HEK293 (cell line): ENCODE measurements around the gene MVK.

ENCODE experiments used
- BCL11A ChIP-seq: fragments of 450-650 bp; formaldehyde crosslinking; IDR thresholded peaks from 2 replicates; pipeline ENCODE4 v1.5.1; 2016; ENCODE audit warnings: low read depth, missing biosample characterization, missing genetic modification characterization
- PBX3 ChIP-seq: sonication (generic); formaldehyde crosslinking; IDR thresholded peaks from 2 replicates; pipeline ENCODE4 v1.8.1; 2022; ENCODE audit warnings: mild to moderate bottlenecking, moderate library complexity, missing genetic modification reagents
- TRIM28 ChIP-seq: IDR thresholded peaks from 2 replicates; pipeline ENCODE4 v1.6.1; 2011; ENCODE audit warnings: low read length, control low read depth, borderline replicate concordance
- YY1 ChIP-seq: fragments of 450-650 bp; formaldehyde crosslinking; IDR thresholded peaks from 2 replicates; pipeline ENCODE4 v1.5.1; 2018; ENCODE audit warnings: missing biosample characterization, missing genetic modification characterization
- ZBTB21 ChIP-seq: fragments of 450-650 bp; formaldehyde crosslinking; IDR thresholded peaks from 2 replicates; pipeline ENCODE4 v1.5.1; 2017; ENCODE audit warnings: missing biosample characterization, missing genetic modification characterization
- ZNF24 ChIP-seq: fragments of 450-650 bp; formaldehyde crosslinking; IDR thresholded peaks from 2 replicates; pipeline ENCODE4 v1.5.1; 2016; ENCODE audit warnings: missing biosample characterization, missing genetic modification characterization
- ZNF292 ChIP-seq: fragments of 450-650 bp; formaldehyde crosslinking; IDR thresholded peaks from 2 replicates; pipeline ENCODE4 v1.5.1; 2016; ENCODE audit warnings: low read depth, missing biosample characterization, missing genetic modification characterization, borderline replicate concordance
- ZNF350 ChIP-seq: fragments of 450-650 bp; formaldehyde crosslinking; IDR thresholded peaks from 2 replicates; pipeline ENCODE4 v1.5.0; 2017; ENCODE audit warnings: missing biosample characterization, mild to moderate bottlenecking, missing genetic modification characterization
- ZNF768 ChIP-seq: fragments of 450-650 bp; formaldehyde crosslinking; IDR thresholded peaks from 2 replicates; pipeline ENCODE4 v1.5.1; 2018; ENCODE audit warnings: missing biosample characterization, mild to moderate bottlenecking, missing genetic modification characterization
- ZNF785 ChIP-seq: fragments of 450-650 bp; formaldehyde crosslinking; IDR thresholded peaks from 2 replicates; pipeline ENCODE4 v1.5.1; 2016; ENCODE audit warnings: missing biosample characterization, missing genetic modification characterization
- TF ChIP-seq, protein P1 (sequence below): fragments of 450-650 bp; formaldehyde crosslinking; IDR thresholded peaks from 2 replicates; pipeline ENCODE4 v1.5.1; 2016; ENCODE audit warnings: missing biosample characterization, missing genetic modification characterization
- TF ChIP-seq, protein P2 (sequence below): fragments of 450-650 bp; formaldehyde crosslinking; IDR thresholded peaks from 2 replicates; pipeline ENCODE4 v1.5.1; 2016; ENCODE audit warnings: missing biosample characterization, missing genetic modification characterization
- TF ChIP-seq, protein P3 (sequence below): fragments of 450-650 bp; formaldehyde crosslinking; IDR thresholded peaks from 2 replicates; pipeline ENCODE4 v1.5.1; 2016; ENCODE audit warnings: missing biosample characterization, missing genetic modification characterization
- TF ChIP-seq, protein P4 (sequence below): fragments of 450-650 bp; formaldehyde crosslinking; IDR thresholded peaks from 2 replicates; pipeline ENCODE4 v1.5.1; 2016; ENCODE audit warnings: missing biosample characterization, missing genetic modification characterization, low read depth

DNA sequence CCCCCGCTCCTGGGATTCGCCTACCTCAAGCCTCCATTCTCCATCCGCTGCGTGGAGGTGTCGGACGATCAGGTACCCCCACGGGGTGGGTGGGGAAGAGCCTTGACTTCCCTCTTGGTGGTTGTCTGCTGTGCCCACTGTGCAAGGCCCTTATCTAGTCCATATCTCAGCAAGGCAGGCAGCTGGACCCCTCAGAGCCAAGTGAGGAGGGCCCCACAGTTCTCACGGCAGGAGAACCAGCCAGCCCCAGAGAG lies 40.2 kb upstream of the MVK start:
- TF ChIP-seq ZNF785 (no peak), PBX3 (CRISPR knock-in tag) (no peak), ZNF292 (no peak), TRIM28 (no peak), ZNF24 (tag by site-specific recombination) (no peak), ZBTB21 (tag by site-specific recombination) (no peak), ZNF350 (tag by site-specific recombination) (no peak), BCL11A (tag by site-specific recombination) (no peak), YY1 (tag by site-specific recombination) (no peak), ZNF768 (tag by site-specific recombination) (no peak)
- TF ChIP-seq, protein P1, sequence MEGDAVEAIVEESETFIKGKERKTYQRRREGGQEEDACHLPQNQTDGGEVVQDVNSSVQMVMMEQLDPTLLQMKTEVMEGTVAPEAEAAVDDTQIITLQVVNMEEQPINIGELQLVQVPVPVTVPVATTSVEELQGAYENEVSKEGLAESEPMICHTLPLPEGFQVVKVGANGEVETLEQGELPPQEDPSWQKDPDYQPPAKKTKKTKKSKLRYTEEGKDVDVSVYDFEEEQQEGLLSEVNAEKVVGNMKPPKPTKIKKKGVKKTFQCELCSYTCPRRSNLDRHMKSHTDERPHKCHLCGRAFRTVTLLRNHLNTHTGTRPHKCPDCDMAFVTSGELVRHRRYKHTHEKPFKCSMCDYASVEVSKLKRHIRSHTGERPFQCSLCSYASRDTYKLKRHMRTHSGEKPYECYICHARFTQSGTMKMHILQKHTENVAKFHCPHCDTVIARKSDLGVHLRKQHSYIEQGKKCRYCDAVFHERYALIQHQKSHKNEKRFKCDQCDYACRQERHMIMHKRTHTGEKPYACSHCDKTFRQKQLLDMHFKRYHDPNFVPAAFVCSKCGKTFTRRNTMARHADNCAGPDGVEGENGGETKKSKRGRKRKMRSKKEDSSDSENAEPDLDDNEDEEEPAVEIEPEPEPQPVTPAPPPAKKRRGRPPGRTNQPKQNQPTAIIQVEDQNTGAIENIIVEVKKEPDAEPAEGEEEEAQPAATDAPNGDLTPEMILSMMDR (tag by site-specific recombination) = no peak
- TF ChIP-seq, protein P2, sequence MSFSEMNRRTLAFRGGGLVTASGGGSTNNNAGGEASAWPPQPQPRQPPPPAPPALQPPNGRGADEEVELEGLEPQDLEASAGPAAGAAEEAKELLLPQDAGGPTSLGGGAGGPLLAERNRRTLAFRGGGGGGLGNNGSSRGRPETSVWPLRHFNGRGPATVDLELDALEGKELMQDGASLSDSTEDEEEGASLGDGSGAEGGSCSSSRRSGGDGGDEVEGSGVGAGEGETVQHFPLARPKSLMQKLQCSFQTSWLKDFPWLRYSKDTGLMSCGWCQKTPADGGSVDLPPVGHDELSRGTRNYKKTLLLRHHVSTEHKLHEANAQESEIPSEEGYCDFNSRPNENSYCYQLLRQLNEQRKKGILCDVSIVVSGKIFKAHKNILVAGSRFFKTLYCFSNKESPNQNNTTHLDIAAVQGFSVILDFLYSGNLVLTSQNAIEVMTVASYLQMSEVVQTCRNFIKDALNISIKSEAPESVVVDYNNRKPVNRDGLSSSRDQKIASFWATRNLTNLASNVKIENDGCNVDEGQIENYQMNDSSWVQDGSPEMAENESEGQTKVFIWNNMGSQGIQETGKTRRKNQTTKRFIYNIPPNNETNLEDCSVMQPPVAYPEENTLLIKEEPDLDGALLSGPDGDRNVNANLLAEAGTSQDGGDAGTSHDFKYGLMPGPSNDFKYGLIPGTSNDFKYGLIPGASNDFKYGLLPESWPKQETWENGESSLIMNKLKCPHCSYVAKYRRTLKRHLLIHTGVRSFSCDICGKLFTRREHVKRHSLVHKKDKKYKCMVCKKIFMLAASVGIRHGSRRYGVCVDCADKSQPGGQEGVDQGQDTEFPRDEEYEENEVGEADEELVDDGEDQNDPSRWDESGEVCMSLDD = no peak
- TF ChIP-seq, protein P3, sequence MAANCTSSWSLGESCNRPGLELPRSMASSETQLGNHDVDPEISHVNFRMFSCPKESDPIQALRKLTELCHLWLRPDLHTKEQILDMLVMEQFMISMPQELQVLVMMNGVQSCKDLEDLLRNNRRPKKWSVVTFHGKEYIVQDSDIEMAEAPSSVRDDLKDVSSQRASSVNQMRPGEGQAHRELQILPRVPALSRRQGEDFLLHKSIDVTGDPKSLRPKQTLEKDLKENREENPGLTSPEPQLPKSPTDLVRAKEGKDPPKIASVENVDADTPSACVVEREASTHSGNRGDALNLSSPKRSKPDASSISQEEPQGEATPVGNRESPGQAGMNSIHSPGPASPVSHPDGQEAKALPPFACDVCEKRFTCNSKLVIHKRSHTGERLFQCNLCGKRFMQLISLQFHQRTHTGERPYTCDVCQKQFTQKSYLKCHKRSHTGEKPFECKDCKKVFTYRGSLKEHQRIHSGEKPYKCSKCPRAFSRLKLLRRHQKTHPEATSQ = no peak
- TF ChIP-seq, protein P4, sequence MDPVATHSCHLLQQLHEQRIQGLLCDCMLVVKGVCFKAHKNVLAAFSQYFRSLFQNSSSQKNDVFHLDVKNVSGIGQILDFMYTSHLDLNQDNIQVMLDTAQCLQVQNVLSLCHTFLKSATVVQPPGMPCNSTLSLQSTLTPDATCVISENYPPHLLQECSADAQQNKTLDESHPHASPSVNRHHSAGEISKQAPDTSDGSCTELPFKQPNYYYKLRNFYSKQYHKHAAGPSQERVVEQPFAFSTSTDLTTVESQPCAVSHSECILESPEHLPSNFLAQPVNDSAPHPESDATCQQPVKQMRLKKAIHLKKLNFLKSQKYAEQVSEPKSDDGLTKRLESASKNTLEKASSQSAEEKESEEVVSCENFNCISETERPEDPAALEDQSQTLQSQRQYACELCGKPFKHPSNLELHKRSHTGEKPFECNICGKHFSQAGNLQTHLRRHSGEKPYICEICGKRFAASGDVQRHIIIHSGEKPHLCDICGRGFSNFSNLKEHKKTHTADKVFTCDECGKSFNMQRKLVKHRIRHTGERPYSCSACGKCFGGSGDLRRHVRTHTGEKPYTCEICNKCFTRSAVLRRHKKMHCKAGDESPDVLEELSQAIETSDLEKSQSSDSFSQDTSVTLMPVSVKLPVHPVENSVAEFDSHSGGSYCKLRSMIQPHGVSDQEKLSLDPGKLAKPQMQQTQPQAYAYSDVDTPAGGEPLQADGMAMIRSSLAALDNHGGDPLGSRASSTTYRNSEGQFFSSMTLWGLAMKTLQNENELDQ = no peak
